Neural progenitor cell (in vitro differentiated cells): ENCODE results near the gene CDKN2B. TPM values are rescaled to one million over a fixed set of nuclear protein-coding genes. Genes with fewer than 3 reads are reported as not detected.

ENCODE experiments used
- DNase-seq: peaks from one replicate; pipeline ENCODE4 v3.0.0-alpha.2; 2016; ENCODE audit warnings: low spot score
- H2AFZ ChIP-seq: fragments of 200-600 bp; sonication (generic); replicated peaks from 2 replicates; pipeline ENCODE4 v1.6.1; 2016; ENCODE audit warnings: antibody characterized with exemption
- H3F3A ChIP-seq: fragments of 200-600 bp; sonication (generic); 2 replicates; pipeline ENCODE4 v1.6.1; 2016; ENCODE audit warnings: antibody characterized with exemption, low read depth
- H3K27ac ChIP-seq: fragments of 200-600 bp; sonication (generic); 2 replicates; pipeline ENCODE4 v1.5.1; 2016; ENCODE audit warnings: mild to moderate bottlenecking
- H3K27me3 ChIP-seq: fragments of 200-600 bp; sonication (generic); 2 replicates; pipeline ENCODE4 v1.6.1; 2016; ENCODE audit warnings: mild to moderate bottlenecking, moderate library complexity
- H3K36me3 ChIP-seq: fragments of 200-600 bp; sonication (generic); 2 replicates; pipeline ENCODE4 v1.5.1; 2016
- H3K4me1 ChIP-seq: fragments of 200-600 bp; sonication (generic); 2 replicates; pipeline ENCODE4 v1.6.1; 2016; ENCODE audit warnings: mixed run types
- H3K4me2 ChIP-seq: fragments of 200-600 bp; sonication (generic); 2 replicates; pipeline ENCODE4 v1.6.1; 2016
- H3K4me3 ChIP-seq: fragments of 200-600 bp; sonication (generic); 2 replicates; pipeline ENCODE4 v1.5.1; 2016
- H3K79me2 ChIP-seq: fragments of 200-600 bp; sonication (generic); 2 replicates; pipeline ENCODE4 v1.6.1; 2016; ENCODE audit warnings: low read depth
- H3K9ac ChIP-seq: fragments of 200-600 bp; sonication (generic); 2 replicates; pipeline ENCODE4 v1.6.1; 2016
- H3K9me3 ChIP-seq: fragments of 200-600 bp; sonication (generic); 2 replicates; pipeline ENCODE4 v1.5.1; 2016; ENCODE audit warnings: low read depth
- H4K20me1 ChIP-seq: fragments of 200-600 bp; sonication (generic); 2 replicates; pipeline ENCODE4 v1.6.1; 2016; ENCODE audit warnings: low read depth
- H3K27ac Mint-ChIP-seq: 3 replicates; pipeline ENCODE4 v1.8.0; 2021; ENCODE audit warnings: mixed read lengths
- H3K27me3 Mint-ChIP-seq: 2 replicates; pipeline ENCODE4 v1.8.0; 2022; ENCODE audit warnings: low read depth, mild to moderate bottlenecking, inconsistent platforms, moderate library complexity, mixed read lengths; ENCODE audit not compliant: insufficient read depth
- H3K36me3 Mint-ChIP-seq: 3 replicates; pipeline ENCODE4 v1.8.0; 2021; ENCODE audit warnings: mixed read lengths
- H3K4me1 Mint-ChIP-seq: 3 replicates; pipeline ENCODE4 v1.8.0; 2021; ENCODE audit warnings: mixed read lengths
- H3K4me3 Mint-ChIP-seq: 3 replicates; pipeline ENCODE4 v1.8.0; 2021; ENCODE audit warnings: mild to moderate bottlenecking, moderate library complexity, mixed read lengths
- H3K9me3 Mint-ChIP-seq: 3 replicates; pipeline ENCODE4 v1.8.0; 2020; ENCODE audit warnings: mixed read lengths
- CTCF ChIP-seq: fragments of 200-600 bp; sonication (generic); IDR thresholded peaks from 2 replicates; pipeline ENCODE4 v1.5.1; 2017; ENCODE audit warnings: antibody characterized with exemption, mild to moderate bottlenecking
- EZH2 ChIP-seq: fragments of 200-600 bp; sonication (generic); IDR thresholded peaks from 2 replicates; pipeline ENCODE4 v1.6.1; 2017; ENCODE audit warnings: antibody characterized with exemption, mild to moderate bottlenecking, moderate library complexity
- EZH2phosphoT487 ChIP-seq: fragments of 200-600 bp; sonication (generic); IDR thresholded peaks from 2 replicates; pipeline ENCODE4 v1.6.1; 2017; ENCODE audit warnings: antibody characterized with exemption
- total RNA-seq: library from RNA; depleted of rRNA; stranded (reverse); fragments of >200 nt; gene quantifications from 2 replicates; pipeline ENCODE4 v1.2.3, GENCODE V29; 2015; ENCODE audit warnings: low replicate concordance

CDKN2B gene
- total RNA-seq, 1 donor from 2014 or later, result 0.07 TPM

- no peaks in the 10 kb centered on the region for H3K9me3 ChIP-seq
- no peak overlapping the region for H2AFZ ChIP-seq
- no peak overlapping the region for H3K9ac ChIP-seq
- H4K20me1 ChIP-seq, result peaks cover 48% of the 10 kb centered on the region
- no peak overlapping the region for H3K27ac ChIP-seq
- H3K36me3 Mint-ChIP-seq, result peaks cover 2% of the 10 kb centered on the region
- H3K27me3 Mint-ChIP-seq, result peaks cover 62% of the 10 kb centered on the region
- no peak for DNase-seq
- H3K4me3 Mint-ChIP-seq, result no peak overlapping the region
- H3F3A ChIP-seq, result peaks cover 25% of the 10 kb centered on the region
- H3K4me2 ChIP-seq, result no peak overlapping the region
- H3K9me3 Mint-ChIP-seq, result no peaks in the 10 kb centered on the region
- peaks cover 6% of the 10 kb centered on the region for H3K4me1 ChIP-seq
- H3K27ac Mint-ChIP-seq, result no peak overlapping the region
- TF ChIP-seq CTCF (no peak), EZH2 (no peak), EZH2phosphoT487 (no peak)
- no peak overlapping the region for H3K4me3 ChIP-seq
- H3K27me3 ChIP-seq, result peaks cover 100% of the 10 kb centered on the region
- peaks cover 17% of the 10 kb centered on the region for H3K4me1 Mint-ChIP-seq
- H3K79me2 ChIP-seq, result no peaks in the 10 kb centered on the region
- no peaks in the 10 kb centered on the region for H3K36me3 ChIP-seq
These were observed 11.1 kb downstream of the CDKN2B start for GRCh38 chr9:21998026-21998425.

DNA sequence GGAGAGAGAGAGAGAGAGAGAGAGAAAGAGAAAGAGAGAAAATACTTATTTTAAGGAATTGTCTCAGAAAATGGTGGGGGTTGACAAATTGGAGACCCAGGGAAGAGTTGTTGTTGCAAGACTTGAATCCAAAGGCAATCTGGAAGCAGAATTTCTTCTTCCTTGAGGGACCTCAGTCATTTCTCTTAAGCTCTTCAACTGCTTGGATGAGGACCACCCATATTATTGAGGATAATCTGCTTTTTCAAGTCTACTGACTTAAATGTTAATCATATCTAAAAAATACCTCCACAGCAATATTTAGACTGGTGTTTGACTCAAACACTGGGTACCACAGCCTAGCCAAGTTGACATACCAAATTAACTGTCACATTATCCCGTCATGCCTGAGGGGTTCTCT, 11.6 kb downstream of the CDKN2B start:
- Mint-ChIP-seq H3K4me1 (peaks cover 18% of the 10 kb centered on the region), H3K9me3 (no peaks in the 10 kb centered on the region), H3K27me3 (peaks cover 64% of the 10 kb centered on the region), H3K36me3 (peaks cover 2% of the 10 kb centered on the region), H3K27ac (no peak overlapping the region), H3K4me3 (no peak overlapping the region)
- no peak for DNase-seq
- Histone ChIP-seq H3K36me3 (no peaks in the 10 kb centered on the region), H3K4me1 (peaks cover 6% of the 10 kb centered on the region), H3K9me3 (no peaks in the 10 kb centered on the region), H3K4me3 (no peak overlapping the region), H3K9ac (no peak overlapping the region), H4K20me1 (peaks cover 53% of the 10 kb centered on the region), H2AFZ (no peak overlapping the region), H3K27ac (no peak overlapping the region), H3K27me3 (peaks cover 100% of the 10 kb centered on the region), H3K79me2 (no peaks in the 10 kb centered on the region), H3F3A (peaks cover 31% of the 10 kb centered on the region), H3K4me2 (no peak overlapping the region)
- no peak for TF ChIP-seq EZH2
- TF ChIP-seq CTCF, result no peak
- TF ChIP-seq EZH2phosphoT487, result no peak

- no peak for DNase-seq
- peaks cover 55% of the 10 kb centered on the region for H4K20me1 ChIP-seq
- peaks cover 100% of the 10 kb centered on the region for H3K27me3 ChIP-seq
- no peaks in the 10 kb centered on the region for H3K79me2 ChIP-seq
- H2AFZ ChIP-seq, result no peak overlapping the region
- peaks cover 6% of the 10 kb centered on the region for H3K4me1 ChIP-seq
- no peaks in the 10 kb centered on the region for H3K9me3 ChIP-seq
- Mint-ChIP-seq H3K4me3 (no peak overlapping the region), H3K27me3 (peaks cover 62% of the 10 kb centered on the region), H3K36me3 (peaks cover 2% of the 10 kb centered on the region), H3K4me1 (peaks cover 18% of the 10 kb centered on the region), H3K27ac (no peak overlapping the region), H3K9me3 (no peaks in the 10 kb centered on the region)
- H3K9ac ChIP-seq, result no peak overlapping the region
- H3K4me2 ChIP-seq, result no peak overlapping the region
- H3F3A ChIP-seq, result peaks cover 34% of the 10 kb centered on the region
- no peaks in the 10 kb centered on the region for H3K36me3 ChIP-seq
- no peak overlapping the region for H3K27ac ChIP-seq
- H3K4me3 ChIP-seq, result no peak overlapping the region
- no peak for TF ChIP-seq EZH2phosphoT487
- TF ChIP-seq EZH2, result no peak
- TF ChIP-seq CTCF, result no peak
These were observed 12.2 kb downstream of the CDKN2B start for GRCh38 chr9:21996858-21997257.
